Inflammatory macrophage treated with lipopolysaccharide for 1 hour (primary cell): ENCODE results near the gene BBX.

ENCODE experiments used
- DNase-seq, 2 donors: peaks; one replicate each; pipeline ENCODE4 v3.0.0-alpha.2; 2020 to 2022

BBX gene

GRCh38 chr3:107660306-107660976, 137.7 kb downstream of the BBX start:
- peak; percentile 33 to 67 for DNase-seq

GRCh38 chr3:107661447-107662123, 138.8 kb downstream of the BBX start:
- DNase-seq = peak; percentile 27 to 33

GRCh38 chr3:107662124-107662507, 139.4 kb downstream of the BBX start:
- DNase-seq = peak; percentile 54 to 70

GRCh38 chr3:107662586-107662985, 139.8 kb downstream of the BBX start:
- no peak for DNase-seq

DNA sequence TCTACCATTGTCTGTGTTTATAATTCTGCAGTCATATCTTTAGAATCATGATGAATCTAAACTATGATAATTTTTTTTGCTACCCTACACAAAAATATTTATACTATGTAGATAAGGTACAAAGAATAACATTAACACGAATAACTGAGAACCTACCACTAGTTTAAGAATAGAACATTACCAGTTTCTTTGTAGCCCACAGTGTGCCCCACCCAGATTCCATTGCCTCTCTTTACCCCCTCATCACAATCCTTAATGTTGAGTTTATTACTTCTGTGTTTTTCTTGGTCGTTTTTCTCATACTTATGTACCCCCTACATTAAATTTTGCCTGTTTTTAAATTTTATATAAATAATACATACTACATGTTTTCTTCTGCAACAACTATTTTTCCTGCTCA, 140.5 kb downstream of the BBX start:
- DNase-seq = no peak

DNA sequence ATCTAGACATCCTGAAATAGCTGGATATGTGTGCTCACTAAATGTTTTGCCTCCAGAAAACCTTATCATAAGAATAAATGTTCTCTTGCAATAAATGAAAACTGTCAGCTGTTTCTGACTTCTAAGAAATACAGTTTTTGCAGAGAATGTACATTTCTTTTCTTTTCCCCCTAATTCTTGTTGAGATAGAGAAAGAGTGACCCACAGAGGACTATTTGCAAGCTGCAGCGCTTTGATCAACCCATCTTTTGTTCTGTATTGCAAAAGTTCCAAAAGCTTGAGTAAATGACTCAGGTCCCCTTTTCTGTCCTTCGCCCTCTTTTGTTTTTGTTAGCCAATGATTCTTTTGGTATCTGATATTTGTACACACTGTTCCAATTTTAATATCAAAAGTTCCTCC, 141.9 kb downstream of the BBX start:
- no peak for DNase-seq

GRCh38 chr3:107665351-107665750, 142.6 kb downstream of the BBX start:
- DNase-seq = no peak

DNA sequence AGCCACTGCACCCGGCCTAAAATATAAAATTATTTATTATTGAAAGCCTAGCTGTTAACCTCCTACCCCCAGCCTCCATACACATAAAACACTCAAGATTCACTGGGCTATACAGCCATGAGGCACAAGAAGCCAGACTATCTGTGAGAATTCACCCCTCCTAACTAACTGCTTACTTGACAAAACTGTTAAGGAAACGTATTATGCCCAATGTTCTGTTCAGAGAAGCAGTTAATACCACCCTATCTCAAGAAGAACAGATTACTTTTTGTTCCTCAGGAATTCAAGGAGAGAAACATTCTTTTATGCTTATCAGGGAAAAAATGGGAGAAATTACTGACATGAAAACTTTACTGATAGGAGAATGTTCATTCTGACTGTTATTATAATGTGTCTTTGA, 144.1 kb downstream of the BBX start:
- no peak for DNase-seq

GRCh38 chr3:107668416-107668815, 145.7 kb downstream of the BBX start:
- DNase-seq = no peak

GRCh38 chr3:107668963-107669362, 146.2 kb downstream of the BBX start:
- no peak for DNase-seq

- DNase-seq = no peak
Observed at GRCh38 chr3:107669669-107670068, 146.9 kb downstream of the BBX start.

DNA sequence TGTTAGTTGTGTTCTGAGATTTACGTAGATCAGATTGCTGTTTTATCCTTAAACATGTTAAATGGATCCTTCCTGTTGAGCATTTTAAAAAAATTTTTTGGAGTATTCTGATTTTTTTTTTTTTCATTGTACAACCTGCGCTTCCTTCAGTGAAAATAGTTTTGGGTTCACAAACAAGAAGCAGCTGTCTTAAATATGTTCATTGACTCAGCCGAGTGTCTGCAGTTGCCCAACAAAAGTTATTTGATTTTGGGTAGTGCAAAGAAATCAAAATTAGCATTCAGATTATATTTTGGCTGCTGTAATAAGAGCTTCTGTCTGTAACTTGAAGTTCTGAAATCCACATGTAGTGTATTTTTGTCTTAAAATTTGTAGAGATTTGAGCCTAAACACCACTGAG, 148.2 kb downstream of the BBX start:
- DNase-seq = no peak

DNA sequence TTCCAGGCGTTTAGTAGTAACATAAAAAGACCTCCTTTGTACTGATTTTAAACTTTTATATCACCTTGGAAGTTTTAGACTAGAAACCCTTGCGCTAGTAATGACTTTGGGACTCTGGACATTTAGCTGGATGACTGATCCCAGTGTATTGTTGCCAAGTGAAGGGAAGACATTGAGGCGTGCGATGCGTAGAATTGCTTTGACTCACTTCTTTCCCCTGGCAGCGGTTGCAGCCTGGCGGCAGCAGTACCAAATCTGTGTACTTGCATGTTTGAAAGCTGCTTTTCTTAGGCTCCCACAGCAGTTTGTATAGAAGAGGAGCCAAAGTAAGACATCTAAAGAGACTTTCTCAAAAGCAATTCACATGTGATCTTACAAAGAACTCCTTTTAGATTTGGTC, 151.6 kb downstream of the BBX start:
- no peak for DNase-seq

GRCh38 chr3:107675233-107675900, 152.6 kb downstream of the BBX start:
- no peak for DNase-seq

- peak; percentile 29 to 82 for DNase-seq
Observed at GRCh38 chr3:107676469-107677309, 153.9 kb downstream of the BBX start.

DNA sequence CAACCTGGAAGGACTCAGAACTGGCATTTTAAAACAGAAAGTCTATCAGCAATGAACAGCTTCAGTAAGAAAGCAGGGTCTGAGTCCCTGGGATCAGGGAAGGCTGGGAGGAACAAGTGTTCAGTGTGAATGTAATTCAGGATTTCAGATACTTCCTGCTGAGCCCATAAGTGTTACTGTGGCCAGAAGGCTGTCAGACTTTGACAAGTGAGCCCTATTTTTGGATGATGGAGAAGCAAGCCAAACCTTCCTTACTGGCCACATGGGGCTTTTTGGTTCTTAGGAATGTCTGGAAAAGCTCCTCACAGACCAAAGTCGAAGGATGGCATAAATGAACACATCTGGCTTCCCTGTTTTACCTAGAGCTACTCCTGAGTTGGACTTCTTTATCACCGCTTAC, 157.2 kb downstream of the BBX start:
- DNase-seq = peak; percentile 27

DNA sequence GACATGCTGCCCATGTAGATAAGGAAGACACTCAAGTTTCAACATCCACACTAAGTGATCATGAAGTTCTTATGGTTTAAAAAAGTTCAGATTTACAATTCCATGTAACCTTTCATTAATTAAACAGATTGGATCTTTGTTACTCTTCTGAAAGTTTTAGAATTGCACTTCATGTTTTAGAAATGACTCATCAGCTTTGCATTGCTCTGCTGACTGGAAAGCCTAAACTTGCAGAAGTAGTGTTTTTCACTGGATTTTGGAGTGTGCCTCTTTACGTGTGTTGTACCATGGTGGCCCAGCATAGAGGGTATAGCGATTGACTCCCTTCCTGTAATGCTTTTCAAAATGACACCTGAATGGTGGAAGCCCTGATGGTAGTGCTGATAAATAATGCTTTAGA, 157.9 kb downstream of the BBX start:
- peak; percentile 60 to 70 for DNase-seq

DNA sequence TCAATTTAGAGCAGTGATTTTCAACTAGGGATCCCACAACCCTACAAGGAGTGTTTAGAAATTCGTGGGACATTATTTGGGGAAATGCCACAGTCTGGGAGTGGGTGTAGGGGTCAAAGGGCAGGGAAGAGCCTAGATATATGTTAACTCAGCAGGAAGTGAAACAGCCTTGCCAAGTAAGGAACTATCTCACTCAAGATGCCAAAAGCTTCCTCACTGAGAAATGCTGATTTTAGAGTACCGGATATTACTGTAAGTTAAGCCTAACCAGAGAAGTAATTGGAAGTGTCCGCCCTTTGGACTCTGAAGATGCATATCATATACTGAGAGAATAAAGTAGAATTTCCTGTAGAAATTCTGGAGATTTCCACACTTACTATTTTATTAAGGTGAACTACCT, 158.6 kb downstream of the BBX start:
- peak; percentile 84 to 87 for DNase-seq

GRCh38 chr3:107682580-107682979, 159.8 kb downstream of the BBX start:
- no peak for DNase-seq

- no peak for DNase-seq
Observed at GRCh38 chr3:107683447-107683846, 160.7 kb downstream of the BBX start.

DNA sequence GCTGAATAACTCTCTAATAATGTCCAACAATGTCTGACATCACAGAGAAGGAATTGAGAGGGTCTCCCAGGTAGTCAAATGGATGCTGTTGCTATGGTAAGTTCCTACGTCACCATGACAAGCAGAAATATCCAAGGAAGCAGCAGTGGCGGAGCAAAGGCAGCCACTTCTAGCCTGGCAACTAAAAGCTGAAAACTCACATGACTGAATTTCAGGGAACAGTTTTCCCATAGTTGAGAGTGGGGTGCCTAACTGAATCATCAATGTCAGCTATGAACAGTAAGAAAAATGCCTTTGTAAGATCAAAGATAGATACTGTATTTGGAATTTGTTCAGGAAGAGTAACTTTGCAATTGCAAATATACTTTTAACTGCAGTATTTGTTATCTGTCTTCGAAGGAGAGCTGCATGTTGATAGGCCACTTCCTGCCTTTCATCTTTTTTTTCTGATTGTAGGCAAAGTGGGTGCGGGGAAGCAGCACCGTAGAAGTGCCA, 161.7 kb downstream of the BBX start:
- no peak for DNase-seq

GRCh38 chr3:107685383-107685782, 162.6 kb downstream of the BBX start:
- DNase-seq = no peak

- DNase-seq = no peak
Observed at GRCh38 chr3:107687056-107687581, 164.4 kb downstream of the BBX start.
